Tibial artery (tissue), 4 donors: ENCODE data around the gene TRAPPC5.

Source experiments
- DNase-seq, 2 donors: peaks; one replicate each; pipeline ENCODE4 v3.0.0-alpha.2; 2019
- H3K27ac ChIP-seq, 2 donors: fragments of 200-600 bp; sonication (generic) in 1 of 2; 1 replicate in 1 of 2; 2 replicates in 1 of 2; pipeline ENCODE4 v1.5.1; 2018 to 2019; ENCODE audit warnings: mild to moderate bottlenecking in 1 of 2
- H3K27me3 ChIP-seq, 2 donors: fragments of 200-600 bp; sonication (generic) in 1 of 2; one replicate each; pipeline versions ENCODE4 v1.5.1 to v1.6.0; 2016 to 2019
- H3K36me3 ChIP-seq, 3 donors: fragments of 200-600 bp; sonication (generic) in 2 of 3; one replicate each; pipeline ENCODE4 v1.5.1; 2016 to 2019; ENCODE audit warnings: mild to moderate bottlenecking in 2 of 3
- H3K4me1 ChIP-seq, 4 donors: fragments of 200-600 bp; sonication (generic) in 2 of 4; 1 replicate in 3 of 4; 2 replicates in 1 of 4; pipeline ENCODE4 v1.5.1; 2016 to 2019
- H3K4me3 ChIP-seq, 2 donors: fragments of 200-600 bp; sonication (generic) in 1 of 2; 1 replicate in 1 of 2; 2 replicates in 1 of 2; pipeline ENCODE4 v1.5.1; 2018 to 2019; ENCODE audit warnings: mild to moderate bottlenecking in 2 of 2
- H3K9me3 ChIP-seq, 3 donors: fragments of 200-600 bp; sonication (generic) in 1 of 3; one replicate each; pipeline ENCODE4 v1.5.1; 2016 to 2019
- CTCF ChIP-seq, 2 experiments: fragments of 200-600 bp in 1 of 2; fragments of 450-650 bp in 1 of 2; IDR thresholded peaks; one replicate each; pipeline ENCODE4 v1.5.1; 2017 to 2019; ENCODE audit warnings: antibody characterized with exemption in 2 of 2, mild to moderate bottlenecking in 1 of 2, moderate library complexity in 1 of 2
- intact Hi-C: fragments of 100-400 bp; cut with DNase I; formaldehyde crosslinking; loops from one replicate; pipeline ENCODE4 v1.15.0; 2023; ENCODE audit warnings: low total_unique reads

Gene TRAPPC5

DNA sequence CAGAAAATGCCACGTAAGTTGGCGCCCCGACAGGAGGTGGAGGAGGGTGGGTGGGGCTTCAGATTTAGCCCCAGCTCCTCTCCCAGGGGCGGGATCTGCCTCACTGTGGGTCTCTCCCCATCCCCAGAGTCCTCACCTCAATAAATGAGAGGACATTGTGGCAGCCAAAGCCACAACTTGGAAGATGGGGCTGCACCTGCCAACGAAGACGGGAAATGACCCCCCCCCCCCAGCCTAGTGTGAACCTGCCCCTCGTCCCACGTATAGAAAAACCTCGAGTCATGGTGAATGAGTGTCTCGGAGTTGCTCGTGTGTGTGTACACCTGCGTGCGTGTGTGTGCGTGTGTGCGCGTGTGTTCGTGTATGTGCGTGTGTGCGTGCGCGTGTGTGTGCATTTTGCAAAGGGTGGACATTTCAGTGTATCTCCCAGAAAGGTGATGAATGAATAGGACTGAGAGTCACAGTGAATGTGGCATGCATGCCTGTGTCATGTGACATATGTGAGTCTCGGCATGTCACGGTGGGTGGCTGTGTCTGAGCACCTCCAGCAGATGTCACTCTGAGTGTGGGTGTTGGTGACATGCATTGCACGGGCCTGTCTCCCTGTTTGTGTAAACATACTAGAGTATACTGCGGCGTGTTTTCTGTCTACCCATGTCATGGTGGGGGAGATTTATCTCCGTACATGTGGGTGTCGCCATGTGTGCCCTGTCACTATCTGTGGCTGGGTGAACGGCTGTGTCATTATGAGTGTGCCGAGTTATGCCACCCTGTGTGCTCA lies 1.5 kb upstream of the TRAPPC5 start:
- no peak for TF ChIP-seq CTCF (IDR thresholded peaks at IDR 0.05)
- peaks cover 0 to 41% of the 10 kb centered on the region in 2 donors for H3K27me3 ChIP-seq
- H3K4me3 ChIP-seq = no peak overlapping the region
- H3K9me3 ChIP-seq = no peaks in the 10 kb centered on the region
- no peak overlapping the region for H3K27ac ChIP-seq
- intact Hi-C loops = loop anchor here (10.0 kb wide), 1 partner anchor 324 kb away; no protein-coding TSS in a partner anchor
- no peak for DNase-seq
- peaks cover 8 to 21% (median 21%) of the 10 kb centered on the region in 3 donors for H3K36me3 ChIP-seq
- peaks cover 0 to 20% (median 11%) of the 10 kb centered on the region in 4 donors for H3K4me1 ChIP-seq

DNA sequence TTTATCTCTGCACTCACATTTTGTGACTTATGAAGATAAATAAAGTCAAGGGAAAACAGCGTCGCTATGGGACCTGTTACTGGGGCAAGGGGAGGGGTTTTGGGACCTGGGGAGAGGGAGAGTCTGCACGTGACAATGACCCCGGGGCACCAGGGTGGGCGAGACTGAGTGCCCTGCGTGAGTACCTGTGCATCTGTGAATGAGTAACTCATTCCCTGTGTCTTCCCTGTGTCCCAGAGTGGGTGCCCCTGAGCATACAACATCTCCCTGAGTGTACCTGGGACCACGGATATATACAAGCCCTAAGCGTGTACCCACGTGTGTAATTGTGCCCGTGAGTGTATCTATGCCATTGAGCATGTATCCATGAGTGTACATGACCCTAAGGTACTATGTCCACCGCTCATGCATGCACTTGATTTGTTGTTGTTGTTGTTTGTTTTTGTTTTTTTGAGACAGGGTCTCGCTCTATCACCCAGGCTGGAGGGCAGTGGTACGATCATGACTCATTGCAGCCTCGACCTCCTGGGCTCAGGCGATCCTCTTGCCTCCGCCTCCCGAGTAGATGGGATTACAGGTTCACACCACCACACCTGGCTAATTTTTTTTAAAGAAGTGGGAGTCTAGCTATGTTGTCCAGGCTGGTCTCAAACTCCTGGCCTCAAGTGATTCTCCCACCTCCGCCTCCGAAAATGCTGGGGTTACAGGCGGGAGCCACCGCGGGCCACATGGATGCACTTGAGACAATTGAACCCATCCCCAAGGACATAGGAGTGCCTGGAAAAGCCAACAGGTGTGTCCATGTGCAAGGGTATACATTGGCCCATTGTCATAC lies 645 bp upstream of the TRAPPC5 start:
- no peaks in the 10 kb centered on the region for H3K9me3 ChIP-seq
- peak overlapping the region; percentile 79 to 100 for H3K4me3 ChIP-seq
- peak overlapping the region in 1 of 2 donors; percentile 88 for H3K27ac ChIP-seq
- H3K4me1 ChIP-seq = peaks cover 0 to 20% (median 11%) of the 10 kb centered on the region in 4 donors
- DNase-seq = no peak
- peaks cover 0 to 41% of the 10 kb centered on the region in 2 donors for H3K27me3 ChIP-seq
- no peak for TF ChIP-seq CTCF (IDR thresholded peaks at IDR 0.05)
- H3K36me3 ChIP-seq = peaks cover 16 to 26% (median 24%) of the 10 kb centered on the region in 3 donors
- intact Hi-C loops = loop anchor here (5.0 to 10.0 kb wide), 3 partner anchors 115 to 583 kb away; no protein-coding TSS in a partner anchor

DNA sequence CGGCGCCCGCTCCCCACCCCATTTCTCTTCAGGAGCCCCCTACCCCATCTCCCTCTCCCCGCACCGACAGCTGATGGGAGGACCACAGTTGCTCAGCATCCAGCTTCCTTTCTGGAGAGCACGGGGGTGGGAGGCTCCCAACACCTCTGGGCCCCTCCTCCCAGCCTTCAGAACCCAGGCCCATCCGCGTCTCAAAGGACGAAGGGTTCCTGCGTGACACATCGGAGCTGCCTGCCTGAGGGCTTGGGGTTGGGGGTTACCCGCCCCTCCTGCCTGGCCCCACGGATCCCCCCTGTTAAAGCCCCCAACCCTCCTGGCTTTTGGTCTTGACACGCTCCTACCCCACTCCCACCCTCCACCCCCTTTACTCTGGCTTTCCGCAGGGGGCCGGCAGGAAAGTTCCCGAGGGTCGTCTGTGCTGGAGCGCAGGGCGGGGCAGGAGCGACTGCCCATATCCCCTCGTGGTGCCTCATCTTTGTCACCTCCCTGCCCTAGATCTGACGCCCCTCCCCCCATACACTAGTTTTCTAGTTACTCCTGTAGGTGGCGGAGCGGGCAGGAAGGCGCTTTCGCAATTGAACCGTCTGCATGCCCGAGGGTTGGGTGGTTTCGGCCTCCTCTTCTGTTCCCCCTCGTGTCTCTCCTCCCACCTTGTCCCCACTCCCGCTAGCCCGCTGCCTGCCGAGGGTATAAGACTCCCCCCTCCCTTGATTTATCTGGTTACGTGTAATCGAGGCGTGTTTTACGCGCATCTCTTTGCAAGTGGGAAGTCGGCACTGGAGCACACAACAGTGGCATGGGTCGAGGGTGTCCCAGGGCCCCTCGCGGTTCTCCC lies 924 bp downstream of the TRAPPC5 start:
- H3K4me1 ChIP-seq = peaks cover 0 to 20% (median 11%) of the 10 kb centered on the region in 4 donors
- peak; percentile 85 to 86 for DNase-seq
- intact Hi-C loops = loop anchor here (5.0 to 10.0 kb wide), 2 partner anchors 117 to 584 kb away; no protein-coding TSS in a partner anchor
- H3K27ac ChIP-seq = peak overlapping the region; percentile 77 to 88
- H3K4me3 ChIP-seq = peak overlapping the region; percentile 79 to 100
- H3K9me3 ChIP-seq = no peaks in the 10 kb centered on the region
- peak; percentile 35 to 36 for TF ChIP-seq CTCF (IDR thresholded peaks at IDR 0.05)
- H3K36me3 ChIP-seq = peaks cover 20 to 29% (median 24%) of the 10 kb centered on the region in 3 donors
- peaks cover 0 to 33% of the 10 kb centered on the region in 2 donors for H3K27me3 ChIP-seq

DNA sequence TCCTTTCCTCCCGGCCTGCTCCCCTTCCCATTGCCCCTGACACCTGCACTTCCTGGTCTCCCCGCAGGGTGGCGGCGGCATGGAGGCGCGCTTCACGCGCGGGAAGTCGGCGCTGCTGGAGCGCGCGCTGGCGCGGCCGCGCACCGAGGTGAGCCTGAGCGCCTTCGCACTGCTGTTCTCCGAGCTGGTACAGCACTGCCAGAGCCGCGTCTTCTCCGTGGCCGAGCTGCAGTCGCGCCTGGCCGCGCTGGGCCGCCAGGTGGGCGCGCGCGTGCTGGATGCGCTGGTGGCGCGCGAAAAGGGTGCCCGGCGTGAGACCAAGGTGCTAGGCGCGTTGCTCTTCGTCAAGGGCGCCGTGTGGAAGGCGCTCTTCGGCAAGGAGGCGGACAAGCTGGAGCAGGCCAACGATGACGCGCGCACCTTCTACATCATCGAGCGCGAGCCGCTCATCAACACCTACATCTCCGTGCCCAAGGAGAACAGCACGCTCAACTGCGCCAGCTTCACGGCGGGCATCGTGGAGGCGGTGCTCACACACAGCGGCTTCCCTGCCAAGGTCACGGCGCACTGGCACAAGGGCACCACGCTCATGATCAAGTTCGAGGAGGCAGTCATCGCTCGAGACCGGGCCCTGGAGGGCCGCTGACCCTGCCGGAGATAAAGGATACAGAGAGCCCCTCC lies 1.7 kb downstream of the TRAPPC5 start:
- Histone ChIP-seq H3K4me1 (peaks cover 0 to 20% (median 11%) of the 10 kb centered on the region in 4 donors), H3K27me3 (peaks cover 0 to 27% of the 10 kb centered on the region in 2 donors), H3K36me3 (peaks cover 20 to 29% (median 24%) of the 10 kb centered on the region in 3 donors), H3K27ac (no peak overlapping the region), H3K4me3 (peak overlapping the region; percentile 79 to 100), H3K9me3 (no peaks in the 10 kb centered on the region)
- intact Hi-C loops = loop anchor here (5.0 to 10.0 kb wide), 2 partner anchors 118 to 585 kb away; no protein-coding TSS in a partner anchor
- DNase-seq = no peak
- no peak for TF ChIP-seq CTCF (IDR thresholded peaks at IDR 0.05)
